Measurements from ENCODE around the gene RPL13.

Gene RPL13

GRCh38 chr16:89531821-89532526 lies 28.5 kb upstream of the RPL13 start:
- Histone ChIP-seq H3K9me3 (ENCODE audit: control insufficient read depth, insufficient read depth, low read depth, low read length) (no peaks in the 10 kb centered on the region), H3K27ac (ENCODE audit: extremely low read depth, low read depth, low read length) (no peak overlapping the region), H3K4me1 (ENCODE audit: control insufficient read depth, insufficient read depth, low read length) (no peaks in the 10 kb centered on the region), H3K36me3 (ENCODE audit: control insufficient read depth in 2 of 2, insufficient read depth in 1 of 2, low read length in 2 of 2) (peaks cover 36 to 92% of the 10 kb centered on the region in 2 experiments), H3K4me3 (ENCODE audit: low read depth, low read length) (no peak overlapping the region)
- ChIA-PET CTCF (interaction anchor here (2.0 kb wide), 1 partner anchor 24 kb away, joined by 6 read pairs; no protein-coding TSS in a partner anchor), POLR2A (no interaction called here)
- TF ChIP-seq SP3 (tag by site-specific recombination; IDR thresholded peaks at IDR 0.05): no peak

DNA sequence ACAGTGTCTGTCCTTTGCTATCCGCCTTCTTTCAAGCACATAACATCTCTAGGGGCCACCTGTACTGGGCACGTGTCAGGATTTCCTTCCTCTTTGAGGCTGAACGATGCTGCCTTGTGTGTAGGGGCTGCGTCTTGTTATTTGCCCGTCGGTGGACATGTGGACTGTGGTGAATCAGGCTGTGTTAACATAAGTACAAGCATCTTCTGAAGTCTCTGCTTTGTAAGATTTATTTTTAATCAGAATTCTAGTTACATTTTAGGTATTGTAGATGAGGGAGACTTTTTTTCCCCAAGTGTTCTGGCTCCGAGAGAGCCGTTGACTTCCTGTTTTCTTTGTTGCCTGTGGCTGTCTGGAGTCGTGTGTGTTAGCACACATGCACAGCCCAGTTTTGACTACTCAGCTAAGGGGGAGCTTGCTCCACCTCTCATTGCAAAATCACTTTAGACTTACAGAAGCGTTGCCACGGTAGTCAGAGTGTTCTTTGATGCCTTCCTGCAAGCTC lies 26.2 kb upstream of the RPL13 start:
- ChIA-PET POLR2A (interaction anchor here (0.5 kb wide), 1 partner anchor 25 kb away, joined by 3 read pairs; no protein-coding TSS in a partner anchor), CTCF (no interaction called here)
- Histone ChIP-seq H3K36me3 (ENCODE audit: control insufficient read depth in 2 of 2, insufficient read depth in 1 of 2, low read length in 2 of 2) (peaks cover 19 to 91% of the 10 kb centered on the region in 2 experiments; a peak in 2 of 3 replicates), H3K27ac (ENCODE audit: extremely low read depth, low read depth, low read length) (no peak overlapping the region), H3K4me3 (ENCODE audit: low read depth, low read length) (no peak overlapping the region), H3K9me3 (ENCODE audit: control insufficient read depth, insufficient read depth, low read depth, low read length) (no peaks in the 10 kb centered on the region), H3K4me1 (ENCODE audit: control insufficient read depth, insufficient read depth, low read length) (no peaks in the 10 kb centered on the region)
- no peak for TF ChIP-seq HOXC10 (CRISPR knock-in tag; IDR thresholded peaks at IDR 0.05)

DNA sequence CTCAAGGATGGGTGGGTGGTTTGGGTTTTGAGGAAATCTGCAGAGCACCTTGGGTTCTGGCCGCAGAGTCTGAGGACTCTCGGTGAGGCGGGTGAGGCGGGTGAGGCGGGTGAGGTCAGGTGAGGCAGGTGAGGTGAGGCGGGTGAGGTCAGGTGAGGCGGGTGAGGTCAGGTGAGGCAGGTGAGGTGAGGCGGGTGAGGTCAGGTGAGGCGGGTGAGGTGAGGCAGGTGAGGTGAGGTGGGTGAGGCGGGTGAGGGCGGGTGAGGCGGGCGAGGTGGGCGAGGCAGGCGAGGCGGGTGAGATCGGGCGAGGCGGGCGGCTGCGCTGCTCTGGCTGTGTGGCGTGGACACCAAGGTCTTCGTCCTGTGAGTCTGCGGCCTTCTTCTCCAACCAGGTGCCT lies 24.1 kb upstream of the RPL13 start:
- Histone ChIP-seq H3K9me3 (ENCODE audit: control insufficient read depth, insufficient read depth, low read depth, low read length) (no peaks in the 10 kb centered on the region), H3K4me3 (ENCODE audit: low read depth, low read length) (no peak overlapping the region), H3K4me1 (ENCODE audit: control insufficient read depth, insufficient read depth, low read length) (no peaks in the 10 kb centered on the region), H3K27ac (ENCODE audit: extremely low read depth, low read depth, low read length) (no peak overlapping the region), H3K36me3 (ENCODE audit: control insufficient read depth in 2 of 2, insufficient read depth in 1 of 2, low read length in 2 of 2) (peaks cover 15 to 90% of the 10 kb centered on the region in 2 experiments; a peak in 2 of 3 replicates)
- ChIA-PET CTCF (no interaction called here), POLR2A (no interaction called here)
- TF ChIP-seq ZNF530 (tag by site-specific recombination; IDR thresholded peaks at IDR 0.05; ENCODE audit: low read depth): no peak
- TF ChIP-seq KLF8 (tag by site-specific recombination; IDR thresholded peaks at IDR 0.05): peak; percentile 31; the same call in 1 of the 2 replicates
- no peak for TF ChIP-seq SETDB1 (IDR thresholded peaks at IDR 0.05; ENCODE audit: insufficient read length, low read length)
- no peak for TF ChIP-seq ZNF366 (tag by site-specific recombination; conservative IDR thresholded peaks at IDR 0.05)

GRCh38 chr16:89536886-89537548 lies 23.5 kb upstream of the RPL13 start:
- H3K36me3 ChIP-seq (ENCODE audit: control insufficient read depth in 2 of 2, insufficient read depth in 1 of 2, low read length in 2 of 2): peaks cover 11 to 90% of the 10 kb centered on the region in 2 experiments; a peak in 2 of 3 replicates
- H3K9me3 ChIP-seq (ENCODE audit: control insufficient read depth, insufficient read depth, low read depth, low read length): no peaks in the 10 kb centered on the region
- POLR2A ChIA-PET: interaction anchor here (0.5 to 0.6 kb wide), 2 partner anchors 9 to 23 kb away, joined by 3 to 7 read pairs; no protein-coding TSS in a partner anchor
- no peaks in the 10 kb centered on the region for H3K4me1 ChIP-seq (ENCODE audit: control insufficient read depth, insufficient read depth, low read length)
- H3K27ac ChIP-seq (ENCODE audit: extremely low read depth, low read depth, low read length): no peak overlapping the region
- no peak overlapping the region for H3K4me3 ChIP-seq (ENCODE audit: low read depth, low read length)
- CTCF ChIA-PET: interaction anchor here (0.8 to 0.9 kb wide), 2 partner anchors 15 to 297 kb away, joined by 3 to 6 read pairs; no protein-coding TSS in a partner anchor
- TF ChIP-seq, protein P1, sequence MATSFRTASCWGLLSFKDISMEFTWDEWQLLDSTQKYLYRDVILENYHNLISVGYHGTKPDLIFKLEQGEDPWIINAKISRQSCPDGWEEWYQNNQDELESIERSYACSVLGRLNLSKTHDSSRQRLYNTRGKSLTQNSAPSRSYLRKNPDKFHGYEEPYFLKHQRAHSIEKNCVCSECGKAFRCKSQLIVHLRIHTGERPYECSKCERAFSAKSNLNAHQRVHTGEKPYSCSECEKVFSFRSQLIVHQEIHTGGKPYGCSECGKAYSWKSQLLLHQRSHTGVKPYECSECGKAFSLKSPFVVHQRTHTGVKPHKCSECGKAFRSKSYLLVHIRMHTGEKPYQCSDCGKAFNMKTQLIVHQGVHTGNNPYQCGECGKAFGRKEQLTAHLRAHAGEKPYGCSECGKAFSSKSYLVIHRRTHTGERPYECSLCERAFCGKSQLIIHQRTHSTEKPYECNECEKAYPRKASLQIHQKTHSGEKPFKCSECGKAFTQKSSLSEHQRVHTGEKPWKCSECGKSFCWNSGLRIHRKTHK (tag by site-specific recombination; IDR thresholded peaks at IDR 0.05): no peak
- TF ChIP-seq ZFP37 (tag by site-specific recombination; IDR thresholded peaks at IDR 0.05) (no peak), ZNF664 (tag by site-specific recombination; IDR thresholded peaks at IDR 0.05) (no peak), ZNF785 (tag by site-specific recombination; IDR thresholded peaks at IDR 0.05) (no peak), ZNF48 (tag by site-specific recombination; IDR thresholded peaks at IDR 0.05) (no peak), ZNF341 (tag by site-specific recombination; IDR thresholded peaks at IDR 0.05; ENCODE audit: low read depth) (no peak), MZF1 (tag by site-specific recombination; IDR thresholded peaks at IDR 0.05; ENCODE audit: borderline replicate concordance) (no peak), ZNF777 (tag by site-specific recombination; IDR thresholded peaks at IDR 0.05; ENCODE audit: borderline replicate concordance) (no peak), ZNF600 (tag by site-specific recombination; IDR thresholded peaks at IDR 0.05) (no peak), REST (tag by site-specific recombination; IDR thresholded peaks at IDR 0.05) (no peak), ZNF555 (tag by site-specific recombination; conservative IDR thresholded peaks at IDR 0.05) (no peak), ZNF791 (tag by site-specific recombination; IDR thresholded peaks at IDR 0.05) (no peak)
- TF ChIP-seq, protein P2, sequence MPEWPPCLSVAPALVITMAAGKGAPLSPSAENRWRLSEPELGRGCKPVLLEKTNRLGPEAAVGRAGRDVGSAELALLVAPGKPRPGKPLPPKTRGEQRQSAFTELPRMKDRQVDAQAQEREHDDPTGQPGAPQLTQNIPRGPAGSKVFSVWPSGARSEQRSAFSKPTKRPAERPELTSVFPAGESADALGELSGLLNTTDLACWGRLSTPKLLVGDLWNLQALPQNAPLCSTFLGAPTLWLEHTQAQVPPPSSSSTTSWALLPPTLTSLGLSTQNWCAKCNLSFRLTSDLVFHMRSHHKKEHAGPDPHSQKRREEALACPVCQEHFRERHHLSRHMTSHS (tag by site-specific recombination; IDR thresholded peaks at IDR 0.05): no peak
